Body of pancreas (tissue), 4 donors: Measurements from ENCODE around the gene CTNNA2. TPM values are rescaled to one million over a fixed set of nuclear protein-coding genes. Genes with fewer than 3 reads are reported as not detected.

Source experiments
- ATAC-seq: fragments of 150-250 bp; one replicate; pipeline ENCODE4 v1.9.1; 2016
- DNase-seq, 4 donors: peaks; one replicate each; pipeline ENCODE4 v3.0.0-alpha.2; 2019
- H3K27ac ChIP-seq, 4 donors: fragments of 200-600 bp; sonication (generic); 1 replicate in 3 of 4; 2 replicates in 1 of 4; pipeline versions ENCODE4 v1.5.1 to v1.6.1; 2016 to 2019; ENCODE audit warnings: mild to moderate bottlenecking in 1 of 4, mixed read lengths in 1 of 4, moderate library complexity in 1 of 4
- H3K27me3 ChIP-seq, 2 donors: fragments of 200-600 bp; sonication (generic); one replicate each; pipeline ENCODE4 v1.6.0; 2016; ENCODE audit warnings: mild to moderate bottlenecking in 1 of 2
- H3K36me3 ChIP-seq, 2 donors: fragments of 200-600 bp; sonication (generic); replicated peaks in 1 of 2; 2 replicates each; pipeline ENCODE4 v1.5.1; 2016; ENCODE audit warnings: low read depth in 2 of 2; ENCODE audit not compliant: insufficient read depth in 1 of 2
- H3K4me1 ChIP-seq: fragments of 200-600 bp; sonication (generic); one replicate; pipeline ENCODE4 v1.6.0; 2016
- H3K4me3 ChIP-seq, 2 donors: fragments of 200-600 bp; sonication (generic); 1 replicate in 1 of 2; 2 replicates in 1 of 2; pipeline ENCODE4 v1.5.1; 2016 to 2019
- H3K9me3 ChIP-seq, 3 donors: fragments of 200-600 bp; sonication (generic); 1 replicate in 2 of 3; 2 replicates in 1 of 3; pipeline ENCODE4 v1.5.1; 2016
- POLR2A ChIP-seq, 3 donors: fragments of 450-650 bp; IDR thresholded peaks; one replicate each; pipeline ENCODE4 v1.6.1; 2016; ENCODE audit warnings: antibody characterized with exemption in 3 of 3, mild to moderate bottlenecking in 2 of 3
- WGBS, 2 donors: methylation state at CpG; one replicate each; pipeline ENCODE4 v1.1.5; 2017; 5-methylcytosine and 5-hydroxymethylcytosine counted together
- intact Hi-C: fragments of 100-400 bp; cut with DNase I; formaldehyde crosslinking; loops from one replicate; pipeline ENCODE4 v1.15.1; 2023
- total RNA-seq, 2 donors: library from RNA; depleted of rRNA; stranded (reverse); fragments of >200 nt; gene quantifications; one replicate each; pipeline ENCODE4 v1.1.0, GENCODE V29; 2016
- TF ChIP-seq, protein P1 (sequence below), 7 experiments: fragments of 450-650 bp in 4 of 7; fragments of 200-600 bp in 3 of 7; sonication (generic) in 3 of 7; IDR thresholded peaks; one replicate each; pipeline ENCODE4 v1.5.1; 2016 to 2019; ENCODE audit warnings: antibody characterized with exemption in 7 of 7

CTNNA2 gene
- total RNA-seq, 2 donors from 2014 or later: 0.52 to 29.3 TPM

DNA sequence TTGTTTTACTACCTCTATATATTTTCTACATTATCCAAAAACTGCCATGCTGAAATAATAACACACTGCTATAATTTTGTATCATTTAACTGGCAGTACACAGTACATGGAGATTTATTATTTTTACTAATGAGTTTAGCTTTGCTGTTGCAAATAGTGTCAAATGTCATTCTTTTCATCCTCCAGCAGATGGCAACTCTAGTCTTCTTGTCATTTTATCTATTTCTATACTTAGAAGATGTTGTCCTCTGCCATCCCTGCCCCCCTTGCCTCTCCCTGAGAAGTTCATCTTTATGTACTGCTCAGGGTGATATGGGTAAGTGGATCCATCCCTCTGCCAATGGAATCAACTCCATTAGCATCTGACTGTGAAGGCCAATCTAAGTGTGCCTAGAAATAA, 813.4 kb downstream of the CTNNA2 start:
- ATAC-seq (no peak), DNase-seq (no peak)
- intact Hi-C loops: no loop called here
- Histone ChIP-seq H3K36me3 (no peaks in the 10 kb centered on the region), H3K4me1 (no peaks in the 10 kb centered on the region), H3K4me3 (no peak overlapping the region), H3K27me3 (no peaks in the 10 kb centered on the region), H3K27ac (no peak overlapping the region), H3K9me3 (no peaks in the 10 kb centered on the region)
- no peak for TF ChIP-seq POLR2A (IDR thresholded peaks at IDR 0.05)
- TF ChIP-seq, protein P1, sequence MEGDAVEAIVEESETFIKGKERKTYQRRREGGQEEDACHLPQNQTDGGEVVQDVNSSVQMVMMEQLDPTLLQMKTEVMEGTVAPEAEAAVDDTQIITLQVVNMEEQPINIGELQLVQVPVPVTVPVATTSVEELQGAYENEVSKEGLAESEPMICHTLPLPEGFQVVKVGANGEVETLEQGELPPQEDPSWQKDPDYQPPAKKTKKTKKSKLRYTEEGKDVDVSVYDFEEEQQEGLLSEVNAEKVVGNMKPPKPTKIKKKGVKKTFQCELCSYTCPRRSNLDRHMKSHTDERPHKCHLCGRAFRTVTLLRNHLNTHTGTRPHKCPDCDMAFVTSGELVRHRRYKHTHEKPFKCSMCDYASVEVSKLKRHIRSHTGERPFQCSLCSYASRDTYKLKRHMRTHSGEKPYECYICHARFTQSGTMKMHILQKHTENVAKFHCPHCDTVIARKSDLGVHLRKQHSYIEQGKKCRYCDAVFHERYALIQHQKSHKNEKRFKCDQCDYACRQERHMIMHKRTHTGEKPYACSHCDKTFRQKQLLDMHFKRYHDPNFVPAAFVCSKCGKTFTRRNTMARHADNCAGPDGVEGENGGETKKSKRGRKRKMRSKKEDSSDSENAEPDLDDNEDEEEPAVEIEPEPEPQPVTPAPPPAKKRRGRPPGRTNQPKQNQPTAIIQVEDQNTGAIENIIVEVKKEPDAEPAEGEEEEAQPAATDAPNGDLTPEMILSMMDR (IDR thresholded peaks at IDR 0.05): peak in 1 of 7 experiments; percentile 10

DNA sequence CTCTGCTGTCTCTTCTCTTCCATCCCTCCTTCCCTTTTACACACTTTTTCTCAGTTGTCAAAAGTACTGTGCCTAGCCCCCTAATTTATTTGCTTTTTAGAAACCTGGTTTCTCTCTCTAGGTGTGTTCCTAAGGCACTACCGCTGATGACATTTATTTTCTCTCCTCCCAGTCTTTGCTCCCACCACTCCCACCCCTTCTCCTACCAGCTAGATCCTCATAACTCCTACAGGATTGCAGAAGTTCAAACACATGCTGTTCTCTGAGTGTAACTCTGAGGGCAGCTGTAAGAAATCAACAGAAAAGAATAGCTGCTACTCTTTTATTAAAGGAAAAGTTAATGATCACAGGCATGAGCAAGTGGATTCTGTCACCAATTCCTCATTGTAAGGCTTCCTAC, 814.0 kb downstream of the CTNNA2 start:
- H3K4me3 ChIP-seq: no peak overlapping the region
- H3K36me3 ChIP-seq: no peaks in the 10 kb centered on the region
- DNase-seq: no peak
- WGBS, 2 donors: 19 to 37% methylated on average over 1 of the region's 1 CpG
- H3K27me3 ChIP-seq: no peaks in the 10 kb centered on the region
- intact Hi-C loops: no loop called here
- no peaks in the 10 kb centered on the region for H3K9me3 ChIP-seq
- no peak for ATAC-seq
- TF ChIP-seq, protein P1 (IDR thresholded peaks at IDR 0.05): no peak
- TF ChIP-seq POLR2A (IDR thresholded peaks at IDR 0.05): no peak
- H3K27ac ChIP-seq: no peak overlapping the region
- H3K4me1 ChIP-seq: no peaks in the 10 kb centered on the region

DNA sequence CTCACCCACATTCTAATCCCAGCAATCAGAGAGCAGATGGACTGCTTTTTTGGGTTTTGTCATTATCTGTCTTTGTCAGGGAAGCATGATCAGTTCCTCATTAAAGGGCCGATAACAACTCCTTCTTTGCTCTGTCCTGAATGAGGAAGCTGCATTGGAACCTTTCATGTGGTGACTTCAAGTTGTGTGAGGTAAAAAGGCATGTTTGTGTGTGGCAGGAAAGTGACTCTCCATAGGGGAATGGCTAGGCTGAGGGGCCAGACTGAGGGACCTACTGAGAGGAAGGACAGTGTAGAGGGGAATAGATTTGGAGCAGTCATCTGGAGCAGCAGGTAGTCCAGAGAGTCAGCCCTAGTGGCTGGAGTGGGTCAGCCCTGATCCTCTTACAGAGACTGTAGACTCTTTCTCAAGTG, 815.3 kb downstream of the CTNNA2 start:
- Histone ChIP-seq H3K36me3 (no peaks in the 10 kb centered on the region), H3K27me3 (no peaks in the 10 kb centered on the region), H3K4me3 (no peak overlapping the region), H3K27ac (no peak overlapping the region), H3K9me3 (no peaks in the 10 kb centered on the region), H3K4me1 (no peaks in the 10 kb centered on the region)
- DNase-seq (no peak), ATAC-seq (no peak)
- intact Hi-C loops: no loop called here
- WGBS, 2 donors: 40 to 41% methylated on average over 1 of the region's 1 CpG
- no peak for TF ChIP-seq POLR2A (IDR thresholded peaks at IDR 0.05)
- TF ChIP-seq, protein P1 (IDR thresholded peaks at IDR 0.05): no peak

DNA sequence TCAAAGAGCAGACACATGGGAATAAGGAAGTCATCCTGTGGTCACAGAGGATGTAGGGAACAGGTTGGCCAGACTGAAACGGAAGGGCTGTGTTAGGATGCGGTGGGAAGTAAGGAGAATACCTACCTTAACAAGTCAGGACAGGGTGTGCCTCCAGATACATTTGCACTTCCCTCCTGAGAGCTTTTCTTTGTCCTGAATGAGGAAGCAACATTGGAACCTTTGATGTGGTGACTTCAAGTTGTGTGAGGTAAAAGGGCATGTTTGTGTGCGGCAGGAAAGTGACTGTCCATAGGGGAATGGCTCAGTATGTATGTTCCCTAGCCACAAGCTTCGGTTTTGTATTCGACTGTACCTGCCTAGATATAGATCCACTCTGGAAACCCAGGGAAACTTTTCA, 816.6 kb downstream of the CTNNA2 start:
- intact Hi-C loops: no loop called here
- no peak for TF ChIP-seq POLR2A (IDR thresholded peaks at IDR 0.05)
- TF ChIP-seq, protein P1 (IDR thresholded peaks at IDR 0.05): no peak
- ATAC-seq: no peak
- Histone ChIP-seq H3K9me3 (no peaks in the 10 kb centered on the region), H3K27me3 (no peaks in the 10 kb centered on the region), H3K4me1 (no peaks in the 10 kb centered on the region), H3K4me3 (no peak overlapping the region), H3K27ac (no peak overlapping the region), H3K36me3 (no peaks in the 10 kb centered on the region)
- 61 to 66% methylated on average over 5 of the region's 5 CpGs for WGBS, 2 donors
- no peak for DNase-seq

DNA sequence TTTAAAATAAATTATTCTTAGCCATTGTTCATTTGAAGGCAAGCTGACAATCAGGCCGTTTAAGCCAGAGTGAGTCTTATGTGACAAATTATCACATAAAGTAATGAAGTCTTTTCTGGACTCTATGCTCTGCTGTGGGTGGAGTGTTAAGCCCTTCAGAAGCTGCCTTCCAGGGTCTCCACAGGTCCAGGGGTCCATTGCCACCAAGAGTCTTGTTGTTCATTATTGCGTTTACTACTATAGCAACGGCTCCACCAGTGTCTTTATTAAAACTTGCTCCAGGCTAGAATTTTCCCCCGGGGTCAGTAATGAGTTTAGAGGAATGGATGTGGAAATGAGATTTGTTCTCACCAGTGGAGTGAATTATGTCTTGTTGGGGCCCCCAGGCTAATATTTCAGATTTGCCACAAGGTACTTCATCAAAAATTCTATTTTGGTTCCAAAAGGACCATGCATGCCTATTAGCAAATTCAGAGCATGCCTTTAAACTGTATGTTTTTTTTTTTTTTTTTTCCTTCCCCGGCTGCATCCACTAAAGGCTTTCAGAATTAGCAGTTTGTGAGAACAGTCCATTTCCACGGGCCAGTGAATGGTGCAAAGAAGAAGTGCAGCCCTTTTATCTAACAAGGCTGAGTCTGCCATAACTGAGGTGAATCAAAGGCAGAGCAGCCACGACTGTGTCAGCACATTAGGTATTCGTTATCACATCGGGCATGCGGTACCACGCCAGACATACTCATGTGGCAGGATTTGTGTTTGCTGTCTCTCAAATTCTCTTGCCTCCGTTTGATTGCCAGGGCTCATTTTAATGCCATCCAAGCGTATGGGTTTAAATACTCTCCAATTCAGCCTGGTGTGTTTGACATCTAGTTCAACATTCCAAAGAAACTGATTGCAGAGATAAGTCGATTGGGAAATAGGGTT, 817.9 kb downstream of the CTNNA2 start:
- TF ChIP-seq POLR2A (IDR thresholded peaks at IDR 0.05): no peak
- intact Hi-C loops: no loop called here

More for the DNA sequence above, 817.9 kb downstream of the CTNNA2 start:
- Histone ChIP-seq H3K9me3 (no peaks in the 10 kb centered on the region), H3K36me3 (no peaks in the 10 kb centered on the region), H3K4me3 (no peak overlapping the region), H3K4me1 (no peaks in the 10 kb centered on the region), H3K27me3 (no peaks in the 10 kb centered on the region), H3K27ac (no peak overlapping the region)
- no peak for DNase-seq
- ATAC-seq: no peak
- WGBS, 2 donors: 47 to 51% methylated on average over 14 of the region's 14 CpGs
